ENCODE results near the gene NEIL3.

Gene NEIL3

GRCh38 chr4:177309522-177310371 is at the start of gene NEIL3:
Gene NEIL3, plus strand, starts transcription at chr4:177309874. Its CDS starts 80 bp downstream, at chr4:177309954.
- DNase-seq = peak; percentile 86

GRCh38 chr4:177263818-177264217 is 45.9 kb upstream of the NEIL3 start:
- no peak for DNase-seq

- no peak for DNase-seq
Measured at GRCh38 chr4:177264788-177265422, 44.8 kb upstream of the NEIL3 start.

GRCh38 chr4:177265729-177266128 is 43.9 kb upstream of the NEIL3 start:
- no peak for DNase-seq

GRCh38 chr4:177266506-177266905 is 43.2 kb upstream of the NEIL3 start:
- no peak for DNase-seq

- DNase-seq = no peak
Measured at GRCh38 chr4:177267911-177268310, 41.8 kb upstream of the NEIL3 start.

- no peak for DNase-seq
Measured at GRCh38 chr4:177271091-177271490, 38.6 kb upstream of the NEIL3 start.

GRCh38 chr4:177271915-177272766 is 37.5 kb upstream of the NEIL3 start:
- DNase-seq = no peak

- no peak for DNase-seq
Measured at GRCh38 chr4:177275999-177276398, 33.7 kb upstream of the NEIL3 start.

- no peak for DNase-seq
Measured at GRCh38 chr4:177281351-177281909, 28.2 kb upstream of the NEIL3 start.

- no peak for DNase-seq
Measured at GRCh38 chr4:177282284-177282835, 27.3 kb upstream of the NEIL3 start.

- no peak for DNase-seq
Measured at GRCh38 chr4:177283167-177283566, 26.5 kb upstream of the NEIL3 start.

- DNase-seq = no peak
Measured at GRCh38 chr4:177285953-177286352, 23.7 kb upstream of the NEIL3 start.

GRCh38 chr4:177287255-177287654 is 22.4 kb upstream of the NEIL3 start:
- no peak for DNase-seq

- no peak for DNase-seq
Measured at GRCh38 chr4:177288335-177288734, 21.3 kb upstream of the NEIL3 start.

GRCh38 chr4:177290780-177291179 is 18.9 kb upstream of the NEIL3 start:
- DNase-seq = no peak

GRCh38 chr4:177292171-177292570 is 17.5 kb upstream of the NEIL3 start:
- DNase-seq = no peak

GRCh38 chr4:177293208-177294033 is 16.3 kb upstream of the NEIL3 start:
- DNase-seq = no peak

- no peak for DNase-seq
Measured at GRCh38 chr4:177297785-177298391, 11.8 kb upstream of the NEIL3 start.

GRCh38 chr4:177301126-177301639 is 8.5 kb upstream of the NEIL3 start:
- no peak for DNase-seq
